HG03175 (cell line): ENCODE results near the gene QKI.
"Not testable (repeated sequence)": the region's sequence is repeated elsewhere in the genome, so short reads cannot be mapped to it uniquely, and the experiment has no call there.

Experiments
- ATAC-seq: cut with Tn5 transposase; IDR thresholded peaks from one replicate; pipeline ENCODE4 v1.9.1; 2021; ENCODE audit warnings: mild to moderate bottlenecking, moderate library complexity; ENCODE audit not compliant: unreplicated experiment

QKI gene

DNA sequence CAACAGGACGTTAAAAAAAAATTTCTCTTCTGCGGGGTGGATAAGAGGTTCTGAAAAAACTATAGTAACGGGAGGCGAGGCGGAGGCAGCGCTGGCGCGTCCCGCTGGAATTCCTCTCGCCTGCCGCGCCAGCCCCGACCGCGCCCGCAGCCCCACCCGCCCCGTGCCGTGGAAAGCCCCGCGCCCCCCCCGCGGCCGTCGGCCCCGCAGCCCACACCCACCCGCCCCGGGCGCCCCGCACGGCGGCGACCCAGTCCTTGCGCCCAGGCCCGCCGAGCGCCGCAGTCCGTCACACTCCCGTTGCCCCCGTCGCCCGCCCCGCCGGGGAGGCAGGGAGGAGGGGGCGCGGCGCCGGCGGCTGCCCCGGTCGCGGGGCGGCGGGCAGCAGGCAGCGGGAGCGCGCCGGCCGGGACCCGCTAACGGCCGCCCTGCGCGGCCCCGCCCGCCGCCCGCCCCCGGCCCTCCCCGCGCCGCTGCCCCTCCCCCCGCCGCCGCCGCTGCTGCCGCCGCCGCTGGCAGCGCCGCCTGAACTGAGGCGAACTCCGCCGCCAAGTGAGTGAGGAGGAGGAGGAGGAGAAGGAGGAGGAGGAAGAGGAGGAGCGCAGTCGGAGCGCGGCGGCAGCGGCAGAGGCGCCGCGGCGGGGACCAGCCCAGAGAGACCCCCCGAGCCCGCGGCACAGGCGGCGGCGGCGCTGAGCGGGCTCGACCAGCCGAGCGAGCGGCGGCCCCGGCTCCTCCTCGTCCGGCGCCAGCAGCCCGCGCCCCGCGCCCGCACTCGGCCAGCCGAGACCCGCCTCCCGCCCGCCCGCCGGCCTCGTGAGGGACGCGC, at the start of gene QKI:
Gene QKI (plus strand): TSS at position 602 of the 829 bp plus-strand sequence. CDS start 476 bp downstream, outside the sequence.
- ATAC-seq = peak; percentile 35

DNA sequence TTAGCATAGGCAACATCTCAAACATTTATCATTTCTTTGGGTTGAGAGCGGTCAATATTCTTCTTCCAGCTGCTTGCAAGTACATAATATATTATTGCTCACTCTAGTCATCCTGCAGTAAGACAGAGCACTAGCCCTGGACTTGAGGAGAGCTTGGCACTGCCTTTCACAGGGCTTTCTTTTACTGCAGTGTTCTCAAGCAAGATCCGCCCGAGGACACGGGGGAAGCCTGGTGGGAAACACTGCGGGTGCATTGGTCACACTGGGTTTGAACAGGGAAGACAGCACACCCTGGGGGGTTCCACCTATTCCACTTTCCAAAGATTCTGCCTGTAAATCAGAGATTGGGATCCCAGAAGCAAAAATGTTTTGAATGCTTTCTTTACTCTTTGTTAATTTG, 48.2 kb upstream of the QKI start:
- no peak for ATAC-seq

DNA sequence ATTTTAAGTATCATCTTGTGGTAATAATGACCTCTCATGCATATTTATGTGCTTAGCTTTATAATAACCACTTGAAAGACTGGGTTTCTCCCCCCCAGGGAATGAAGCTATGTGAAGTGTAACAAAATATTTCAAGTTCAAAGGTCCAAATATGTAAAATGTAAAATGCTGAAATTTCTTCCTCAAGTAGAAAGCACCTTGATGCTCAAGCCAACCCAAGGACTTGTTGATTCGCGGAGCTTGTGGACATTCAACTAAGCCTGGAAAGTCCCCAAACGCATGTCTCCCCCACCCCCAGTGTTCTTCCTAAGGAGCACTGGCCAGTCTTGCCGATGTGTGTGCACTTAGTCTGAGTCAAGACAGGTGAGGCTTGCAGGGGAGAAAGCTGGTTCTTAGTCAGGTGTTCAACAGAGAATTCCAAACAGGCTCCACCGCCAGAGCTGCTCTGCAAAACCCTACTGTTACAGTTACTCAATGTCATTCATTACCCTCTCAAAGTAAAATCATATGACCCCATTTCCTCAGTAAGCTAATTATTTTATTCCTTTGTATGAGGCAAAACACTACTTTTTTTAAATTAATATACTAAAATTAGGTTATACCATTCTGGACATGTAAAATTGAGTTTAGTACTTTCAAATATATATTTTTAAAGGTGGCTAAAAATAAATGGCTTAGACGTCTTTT, 46.9 kb upstream of the QKI start:
- no peak for ATAC-seq

DNA sequence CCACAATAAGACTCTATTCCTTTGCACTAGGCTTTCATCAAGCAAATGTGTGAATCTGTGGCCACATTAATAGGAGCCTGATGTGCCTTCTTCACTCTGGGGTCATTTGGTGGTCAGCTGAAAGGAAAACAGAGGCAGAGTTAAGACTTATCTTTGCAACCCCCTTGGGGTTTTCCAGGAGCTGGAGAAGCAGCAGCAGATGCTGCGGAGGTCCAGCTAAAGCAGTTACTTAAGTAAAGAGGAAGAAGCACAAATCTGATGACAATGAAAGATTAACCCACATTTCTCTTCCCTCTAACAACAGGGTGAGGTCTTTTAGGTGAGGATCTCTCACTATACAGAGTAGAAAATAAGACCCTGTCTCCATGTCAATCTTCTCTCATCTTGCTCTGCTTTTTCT, 45.4 kb upstream of the QKI start:
- ATAC-seq = no peak

DNA sequence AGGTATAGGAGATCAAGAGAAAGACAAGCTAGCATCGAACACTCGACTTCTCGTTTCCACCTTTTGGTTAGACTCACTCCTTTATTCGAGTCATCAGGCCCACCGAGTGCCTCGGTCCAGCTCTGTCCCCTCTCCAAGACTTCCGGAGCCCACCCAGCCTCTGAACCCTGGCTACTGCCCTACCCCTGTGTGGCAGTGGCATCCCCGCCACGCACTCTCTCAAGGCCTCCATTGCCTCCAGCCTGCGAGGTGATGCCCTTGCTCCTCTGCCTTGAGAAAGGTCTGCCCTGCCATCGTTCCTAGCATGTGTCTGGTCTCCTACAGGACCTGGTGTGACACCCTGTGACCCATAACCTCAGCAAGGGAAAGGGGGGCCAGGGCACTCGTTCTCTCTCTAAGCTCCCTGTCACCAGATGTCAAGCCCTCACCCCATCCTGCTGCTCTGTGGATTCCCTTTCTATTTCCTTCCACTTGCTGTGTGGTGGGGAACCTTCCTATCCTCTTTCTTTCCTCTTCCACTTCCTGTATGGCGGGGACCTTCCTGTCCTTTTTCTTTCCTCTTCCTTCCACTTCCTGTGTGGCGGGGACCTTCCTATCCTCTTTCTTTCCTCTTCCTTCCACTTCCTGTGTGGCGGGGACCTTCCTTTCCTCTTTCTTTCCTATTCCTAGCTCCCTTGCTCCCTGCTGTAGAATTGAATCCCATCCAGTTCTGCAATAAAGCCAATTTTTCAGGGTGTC, 44.7 kb upstream of the QKI start:
- no peak for ATAC-seq

DNA sequence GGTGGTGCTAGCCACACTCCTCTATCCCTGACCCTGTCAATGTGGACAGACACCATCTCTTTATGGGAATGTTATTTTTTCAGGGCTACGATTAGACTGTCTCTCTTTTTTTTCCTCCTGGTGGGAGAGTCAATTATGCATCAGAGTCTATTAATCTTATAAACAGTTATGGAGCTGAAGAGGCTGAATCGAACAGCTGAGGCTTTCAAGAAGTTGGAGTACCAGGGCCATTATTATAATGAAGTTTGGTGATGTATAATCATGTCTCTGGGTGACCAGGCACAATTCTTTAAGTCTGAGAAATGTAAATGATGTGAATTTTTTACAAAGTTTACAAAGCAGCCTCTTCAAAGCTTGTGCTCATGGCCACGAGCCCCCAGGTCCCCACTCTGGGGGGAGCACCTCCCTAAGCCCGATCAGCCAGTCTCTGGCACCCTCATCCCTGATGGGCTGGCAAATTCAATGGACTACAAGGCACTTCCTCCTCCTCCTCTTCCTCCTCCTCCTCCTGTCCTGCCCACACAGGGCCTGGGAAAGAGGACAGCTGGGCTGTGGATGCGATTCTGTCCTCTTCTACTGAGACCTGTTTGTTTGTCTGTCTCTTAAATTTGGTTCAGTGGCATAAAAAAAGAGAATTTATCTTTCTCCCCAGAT, 43.9 kb upstream of the QKI start:
- ATAC-seq = no peak

DNA sequence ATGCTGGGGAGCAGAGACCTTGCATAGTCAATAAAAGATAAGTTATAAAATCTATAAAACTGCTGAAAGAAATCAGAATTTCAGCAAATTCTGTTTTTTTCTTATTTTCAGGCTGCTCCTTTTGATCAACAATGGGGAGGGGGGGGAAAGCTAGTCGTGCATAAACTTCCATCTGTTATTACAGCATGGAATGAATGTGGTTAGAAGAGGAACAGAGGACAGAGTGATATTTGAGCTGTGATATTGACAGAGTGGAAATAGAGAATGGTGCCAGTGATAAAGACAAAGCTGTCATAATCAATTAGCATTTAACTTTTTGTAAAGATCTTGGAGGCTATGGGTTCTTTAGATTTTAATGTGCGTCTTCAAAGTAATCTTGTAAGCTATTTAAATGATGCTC, 43.4 kb upstream of the QKI start:
- no peak for ATAC-seq

DNA sequence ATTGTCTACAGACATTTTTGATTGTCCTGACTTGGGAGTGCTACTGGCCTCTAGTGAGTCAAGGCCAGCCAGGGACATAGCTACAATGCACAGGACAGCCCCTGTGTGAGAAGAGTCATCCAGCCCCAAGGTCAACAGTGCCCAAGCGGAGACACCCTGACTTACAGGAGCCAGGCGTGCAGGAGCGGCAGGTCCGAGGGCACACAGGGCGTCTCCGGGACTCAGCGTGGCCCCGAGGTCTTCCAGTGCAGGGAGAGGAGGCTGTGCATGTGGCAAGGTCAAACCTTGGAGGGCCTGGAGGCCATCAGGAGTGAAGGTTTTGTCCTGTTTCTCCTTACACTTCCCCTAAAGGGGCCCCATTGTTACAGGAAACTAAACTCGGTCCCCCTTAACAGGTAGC, 41.3 kb upstream of the QKI start:
- no peak for ATAC-seq

DNA sequence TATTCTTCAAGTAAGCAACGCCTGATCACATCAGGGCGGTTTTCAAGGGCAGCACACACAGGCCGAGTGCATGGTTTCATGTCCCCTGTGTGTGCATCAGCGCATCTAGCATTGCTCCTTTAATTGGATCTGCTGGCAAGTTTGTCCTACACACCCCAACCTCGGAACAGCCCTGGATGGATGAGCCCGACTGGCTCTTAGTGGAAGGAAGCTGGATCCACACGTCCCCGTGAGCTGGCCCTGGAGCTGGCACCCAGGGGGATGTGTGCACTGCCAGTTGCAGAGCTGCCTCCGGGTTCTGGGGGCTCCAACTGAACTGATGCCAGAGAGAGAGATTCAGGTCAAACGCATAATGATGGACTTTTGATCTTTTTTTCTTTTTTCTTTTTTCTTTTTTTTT, 39.2 kb upstream of the QKI start:
- ATAC-seq = no peak

DNA sequence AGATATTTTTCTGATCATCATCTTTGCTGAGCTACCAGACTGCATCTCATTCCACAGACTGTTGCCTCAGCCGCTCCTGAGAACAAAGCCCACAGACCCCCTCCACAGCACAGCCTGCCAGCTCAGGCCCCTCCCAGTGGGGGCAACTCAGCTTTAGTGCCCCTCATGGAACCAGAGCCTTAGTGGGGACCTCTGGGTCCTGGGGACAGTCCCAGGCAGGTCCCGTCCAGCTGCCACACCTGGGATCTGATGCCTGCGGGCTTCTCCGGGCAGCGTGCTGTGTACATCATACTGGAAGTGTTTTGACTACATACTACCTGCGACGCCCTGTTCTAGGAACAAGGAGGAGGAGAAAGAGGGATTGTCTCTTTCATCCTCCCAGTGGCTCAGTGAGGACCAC, 38.3 kb upstream of the QKI start:
- ATAC-seq = no peak

DNA sequence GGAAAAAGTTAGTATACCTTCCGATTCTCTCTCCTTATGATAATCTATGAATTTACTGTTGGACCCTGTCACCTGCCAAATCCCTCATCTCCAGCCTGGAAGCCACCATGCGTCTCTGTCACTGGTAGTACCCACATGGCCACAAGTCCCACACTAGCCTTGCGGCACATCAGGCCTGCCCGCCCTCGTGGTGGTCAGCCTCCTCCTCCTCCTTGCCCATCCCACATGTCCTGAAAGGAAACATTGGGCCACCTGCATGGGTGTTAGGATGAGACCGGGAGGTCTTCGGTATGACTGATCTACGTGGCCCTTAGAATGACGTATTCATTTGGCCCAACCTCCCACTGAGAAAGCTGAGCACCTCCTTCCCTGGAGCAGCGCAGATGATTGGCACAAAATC, 37.0 kb upstream of the QKI start:
- no peak for ATAC-seq

DNA sequence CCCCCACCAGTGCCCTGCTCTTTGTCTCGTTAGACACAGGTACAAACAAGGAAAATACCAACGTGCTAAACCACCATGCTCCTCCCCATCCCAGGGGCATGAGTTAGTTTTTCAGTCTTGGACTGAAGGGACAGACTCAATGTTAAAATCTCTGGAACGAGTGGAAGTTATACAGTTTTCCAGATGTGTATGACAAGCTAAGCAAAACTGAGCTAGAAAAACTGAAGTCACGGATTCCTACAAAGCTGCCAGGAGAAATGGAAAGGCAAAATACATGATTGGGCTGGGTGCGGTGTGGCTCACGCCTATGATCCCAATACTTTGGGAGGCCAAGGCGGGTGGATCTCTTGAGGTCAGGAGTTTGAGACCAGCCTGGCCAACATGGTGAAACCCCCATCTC, 34.3 kb upstream of the QKI start:
- no peak for ATAC-seq

DNA sequence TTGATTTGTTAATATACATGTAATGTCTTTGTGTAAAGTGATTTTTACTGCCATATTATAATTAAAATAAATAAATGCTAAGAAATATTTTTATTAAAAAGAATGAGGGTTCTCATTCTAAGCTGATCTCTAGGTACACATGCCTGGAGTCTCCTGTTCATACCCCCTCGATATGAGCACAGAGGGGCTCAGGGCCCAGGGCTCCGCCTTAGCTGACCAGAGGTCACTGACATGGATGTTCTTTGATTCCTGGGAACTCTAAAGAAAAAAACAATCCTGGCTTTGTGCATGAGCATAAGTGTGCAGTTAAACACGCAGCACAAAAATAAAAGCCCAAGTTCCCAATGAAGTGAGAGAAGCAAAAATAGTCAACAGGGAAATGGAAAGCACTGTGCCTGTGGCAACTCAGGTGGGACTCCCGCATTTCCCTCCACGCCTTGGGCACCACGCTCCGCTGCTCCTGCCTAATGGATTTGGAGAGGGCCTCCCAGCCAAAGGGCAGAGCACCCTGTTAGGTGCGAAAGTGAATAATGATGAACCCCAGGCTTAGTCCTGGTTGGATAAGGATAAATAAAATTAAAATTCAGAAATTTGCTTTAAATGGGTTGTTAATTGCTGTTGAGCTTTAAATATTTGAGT, 33.3 kb upstream of the QKI start:
- no peak for ATAC-seq

DNA sequence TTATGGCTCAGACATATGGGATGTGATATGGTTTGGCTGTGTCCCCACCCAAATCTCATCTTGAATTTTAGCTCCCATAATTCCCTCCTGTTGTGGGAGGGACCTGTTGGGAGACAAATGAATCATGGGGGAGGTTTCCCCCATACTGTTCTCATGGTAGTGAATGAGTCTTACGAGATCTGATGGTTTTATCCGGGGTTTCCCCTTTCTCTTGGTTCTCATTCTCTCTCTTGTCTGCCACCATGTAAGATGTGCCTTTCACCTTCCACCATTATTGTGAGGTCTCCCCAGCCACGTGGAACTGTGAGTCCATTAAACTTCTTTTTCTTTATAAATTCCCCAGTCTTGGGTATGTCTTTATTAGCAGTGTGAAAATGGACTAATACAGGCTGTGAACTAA, 31.1 kb upstream of the QKI start:
- ATAC-seq = not testable (repeated sequence)

DNA sequence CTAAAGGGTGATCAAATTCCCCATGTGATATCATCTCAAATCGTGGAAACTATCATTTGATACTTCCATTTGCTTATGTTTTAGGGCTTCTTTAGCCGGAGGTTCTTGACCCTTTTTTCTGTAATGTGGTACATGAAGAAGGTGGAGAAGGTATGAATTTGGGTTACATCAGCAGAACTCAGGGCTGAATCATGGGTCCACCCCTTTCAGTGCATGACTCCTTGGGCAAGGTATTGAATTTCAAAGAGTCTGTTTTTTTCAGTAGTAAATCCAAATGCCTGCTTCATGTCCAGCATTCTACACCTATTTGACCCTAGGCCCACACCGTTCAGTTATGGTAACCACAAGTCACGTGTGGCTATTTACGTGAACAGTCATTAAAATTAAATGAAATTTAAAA, 30.6 kb upstream of the QKI start:
- ATAC-seq = no peak

DNA sequence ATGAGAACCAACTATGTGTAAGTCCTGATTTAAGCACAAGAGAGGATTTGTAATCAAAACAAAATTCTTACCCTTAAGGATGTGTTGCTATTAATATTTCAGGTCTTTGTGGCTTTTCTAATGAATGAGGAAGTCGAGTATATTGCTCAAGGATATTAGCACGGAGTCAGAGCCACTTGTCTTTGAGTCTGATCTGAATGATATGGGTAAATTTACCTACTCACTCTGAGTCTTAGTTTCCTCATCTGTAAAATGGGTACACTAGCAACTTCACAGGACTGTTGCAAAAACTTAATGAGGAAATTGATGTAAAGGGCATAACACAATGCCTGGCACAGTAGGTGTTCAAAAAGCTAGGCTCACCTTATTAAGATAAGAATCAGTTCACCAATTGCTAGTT, 30.0 kb upstream of the QKI start:
- no peak for ATAC-seq

DNA sequence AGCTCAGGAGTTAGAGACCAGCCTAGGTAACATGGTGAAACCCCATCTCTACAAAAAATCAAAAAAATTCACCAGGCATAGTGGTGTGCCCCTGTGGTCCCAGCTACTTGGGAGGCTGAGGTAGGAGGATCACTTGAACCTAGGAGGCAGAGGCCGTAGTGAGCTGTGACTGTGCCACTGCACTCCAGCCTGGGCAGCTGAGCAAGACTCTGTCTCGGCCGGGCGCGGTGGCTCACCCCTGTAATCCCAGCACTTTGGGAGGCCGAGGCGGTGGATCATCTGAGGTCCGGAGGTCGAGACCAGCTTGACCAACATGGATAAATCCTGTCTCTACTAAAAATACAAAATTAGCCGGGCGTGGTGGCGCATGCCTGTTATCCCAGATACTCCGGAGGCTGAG, 29.0 kb upstream of the QKI start:
- ATAC-seq = not testable (repeated sequence)

DNA sequence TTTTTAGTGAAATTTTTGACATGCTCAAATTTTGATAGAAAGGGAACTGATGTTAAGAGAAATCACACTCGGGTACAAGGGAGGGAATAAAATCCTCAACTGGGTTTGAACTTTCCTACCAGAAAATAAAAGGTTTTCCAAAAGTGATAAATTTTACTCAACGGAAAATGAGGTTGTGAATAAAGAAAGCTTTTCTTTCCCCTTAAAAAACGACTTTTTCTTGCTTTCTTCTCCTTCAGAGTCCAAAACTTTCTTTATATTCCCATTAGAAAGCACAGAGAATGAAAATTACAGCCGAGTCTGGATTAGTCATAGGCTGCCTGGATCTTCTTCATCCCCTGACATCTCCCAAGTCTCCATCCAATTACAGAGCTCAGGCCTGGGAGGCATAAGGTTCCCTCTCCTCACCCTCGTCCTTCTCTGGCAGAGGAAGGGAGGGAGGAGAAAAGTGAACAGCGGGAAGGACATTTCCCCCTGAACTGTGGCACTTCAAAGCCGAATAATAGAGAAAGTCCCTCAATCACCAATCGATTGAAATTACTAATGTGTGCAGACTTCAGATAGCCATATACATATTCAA, 28.1 kb upstream of the QKI start:
- no peak for ATAC-seq

DNA sequence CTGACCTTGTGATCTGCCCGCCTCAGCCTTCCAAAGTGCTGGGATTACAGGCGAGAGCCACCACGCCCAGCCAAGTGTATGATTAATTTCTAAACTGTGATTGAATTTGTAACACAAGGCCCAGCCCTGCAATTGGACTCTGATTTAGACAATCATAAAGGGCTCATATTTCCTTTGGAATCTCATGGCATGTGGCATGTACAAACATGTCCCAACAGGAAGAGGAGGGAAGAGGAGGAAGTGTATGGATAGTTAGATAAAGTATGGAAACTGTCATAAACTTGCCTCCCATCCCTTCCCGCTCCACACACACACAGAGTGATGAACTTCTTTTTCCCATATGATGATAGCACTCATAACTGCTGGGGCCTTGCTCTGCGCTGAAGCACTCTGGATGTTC, 27.2 kb upstream of the QKI start:
- no peak for ATAC-seq

DNA sequence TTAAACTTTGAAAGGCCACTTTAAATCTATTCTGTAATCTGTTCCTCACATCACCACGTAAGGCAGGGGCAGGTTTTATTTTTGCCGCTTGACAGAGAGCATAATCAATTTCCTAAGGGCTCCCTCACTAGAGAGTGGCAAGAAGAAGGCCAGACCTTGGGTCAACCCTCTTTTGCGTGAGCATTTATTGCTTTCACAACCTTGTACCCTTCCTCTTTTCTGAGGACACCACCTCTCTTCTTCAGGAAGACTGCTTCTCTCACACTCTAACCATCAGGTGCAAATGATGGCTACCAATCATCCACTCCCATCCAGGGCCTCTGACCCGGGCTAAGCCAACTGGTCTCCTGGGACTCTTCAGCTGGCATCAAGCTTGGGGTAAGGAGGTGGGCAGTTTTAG, 25.2 kb upstream of the QKI start:
- no peak for ATAC-seq

DNA sequence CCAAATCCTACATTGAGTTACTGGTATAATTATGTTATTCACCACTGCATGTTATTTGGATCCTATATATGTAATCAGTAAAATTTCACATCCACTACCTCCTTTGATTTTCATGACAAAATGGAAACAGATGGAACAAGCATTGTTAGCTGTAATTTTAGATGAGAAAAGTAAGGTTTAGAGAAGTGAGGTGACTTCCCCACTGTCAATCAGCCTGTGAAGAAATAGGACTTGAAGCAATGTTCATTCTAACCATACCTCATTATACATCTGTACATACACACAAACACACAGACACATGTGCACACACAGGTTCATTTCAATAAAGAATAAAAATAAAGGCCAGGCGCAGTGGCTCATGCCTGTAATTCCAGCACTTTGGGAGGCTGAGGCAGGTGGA, 23.7 kb upstream of the QKI start:
- no peak for ATAC-seq
